AG10803 (cell line): ENCODE measurements around the gene PRSS3.
"Not testable (repeated sequence)": the region's sequence is repeated elsewhere in the genome, so short reads cannot be mapped to it uniquely, and the experiment has no call there.

Experiments
- DNase-seq: peaks from one replicate; pipeline ENCODE4 v3.0.0; 2010; ENCODE audit warnings: low read depth
- H3K4me3 ChIP-seq: 2 replicates; pipeline ENCODE4 v1.5.1; 2011; ENCODE audit warnings: mild to moderate bottlenecking, low read length, control low read depth
- CTCF ChIP-seq: conservative IDR thresholded peaks from 2 replicates; pipeline ENCODE4 v1.5.1; 2011; ENCODE audit warnings: mild to moderate bottlenecking, low read length, control low read depth, inconsistent platforms

The PRSS3 gene

GRCh38 chr9:33837138-33837537 lies 41.8 kb downstream of the PRSS3 start:
- no peak for DNase-seq
- TF ChIP-seq CTCF = no peak
- H3K4me3 ChIP-seq = no peak overlapping the region

- peak; percentile 65 for DNase-seq
- H3K4me3 ChIP-seq = no peak overlapping the region
- TF ChIP-seq CTCF = no peak
Measured at GRCh38 chr9:33840381-33840780, 45.0 kb downstream of the PRSS3 start.

- no peak for DNase-seq
- no peak for TF ChIP-seq CTCF
Measured at GRCh38 chr9:33843312-33843961, 48.1 kb downstream of the PRSS3 start.

GRCh38 chr9:33846231-33846630 lies 50.9 kb downstream of the PRSS3 start:
- no peak for TF ChIP-seq CTCF
- DNase-seq = no peak
- no peak overlapping the region for H3K4me3 ChIP-seq

More at GRCh38 chr9:33843312-33843961, 48.1 kb downstream of the PRSS3 start:
- no peak overlapping the region for H3K4me3 ChIP-seq

GRCh38 chr9:33847894-33848205 lies 52.5 kb downstream of the PRSS3 start:
- not testable (repeated sequence) for H3K4me3 ChIP-seq, DNase-seq
